Kasumi-1 (cell line): ENCODE data around the gene COA5.
"Not testable (repeated sequence)": the region's sequence is repeated elsewhere in the genome, so short reads cannot be mapped to it uniquely, and the experiment has no call there.

Experiments
- DNase-seq, 2 experiments: peaks; one replicate each; lab custom pipeline; 2025; lab: John Stamatoyannopoulos, UW

The COA5 gene

DNA sequence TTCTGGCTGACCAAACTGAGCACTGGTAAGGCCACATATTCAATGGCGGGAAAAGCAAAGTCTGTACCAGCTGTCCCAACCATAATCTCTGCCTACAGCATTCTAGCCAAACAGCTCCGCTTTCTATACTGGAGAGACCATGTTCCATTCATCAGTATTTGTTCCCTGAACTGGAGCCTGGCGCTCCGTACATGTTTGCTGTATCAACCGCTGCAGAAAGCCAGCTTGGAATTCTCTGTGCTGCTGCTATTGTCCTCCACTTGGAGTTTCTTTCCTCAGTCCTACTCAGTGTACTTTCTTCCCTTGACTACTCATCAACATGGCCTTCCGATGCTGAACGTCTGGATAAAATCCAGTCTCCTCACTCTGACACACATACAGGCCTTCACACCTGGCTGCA is 1.9 kb downstream of the COA5 start:
- DNase-seq, result no peak

DNA sequence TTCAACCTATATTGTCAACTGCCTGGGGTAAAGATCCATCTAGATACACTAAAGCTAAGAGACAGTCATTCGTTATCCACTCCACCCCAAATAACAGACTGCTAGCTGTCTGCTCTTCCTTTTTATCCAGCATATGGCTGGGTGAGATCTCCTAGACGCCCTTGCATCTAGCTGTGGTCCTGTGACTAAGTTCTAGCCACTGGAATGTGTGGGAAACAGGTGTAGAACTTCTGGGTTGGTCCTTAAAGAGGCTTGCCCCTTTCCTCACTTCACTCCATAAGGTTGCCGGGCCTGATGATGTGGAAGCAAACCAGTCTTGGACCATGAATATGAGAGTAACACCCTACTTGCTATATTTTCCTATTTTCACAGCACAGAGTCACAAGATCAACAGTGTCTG is 3.2 kb downstream of the COA5 start:
- no peak for DNase-seq

DNA sequence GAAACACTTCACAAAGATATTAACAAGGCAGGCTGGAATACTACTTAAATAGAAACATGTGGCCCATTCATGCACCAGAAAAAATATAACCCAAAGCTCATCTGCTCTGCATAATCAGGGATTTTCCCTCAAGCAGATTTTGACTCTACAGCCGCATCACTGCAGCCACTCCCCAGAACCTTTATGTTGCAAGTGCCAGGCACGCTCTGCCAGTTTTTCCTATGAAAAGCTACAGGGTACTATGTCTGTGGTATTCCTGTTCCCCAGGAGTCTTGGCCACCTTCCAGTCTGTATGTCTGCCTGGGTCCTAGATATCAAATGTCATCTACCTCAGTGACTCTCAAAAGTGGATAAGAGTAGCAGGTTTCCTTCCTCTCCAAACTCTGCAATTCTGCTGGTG is 3.8 kb downstream of the COA5 start:
- DNase-seq, result no peak

DNA sequence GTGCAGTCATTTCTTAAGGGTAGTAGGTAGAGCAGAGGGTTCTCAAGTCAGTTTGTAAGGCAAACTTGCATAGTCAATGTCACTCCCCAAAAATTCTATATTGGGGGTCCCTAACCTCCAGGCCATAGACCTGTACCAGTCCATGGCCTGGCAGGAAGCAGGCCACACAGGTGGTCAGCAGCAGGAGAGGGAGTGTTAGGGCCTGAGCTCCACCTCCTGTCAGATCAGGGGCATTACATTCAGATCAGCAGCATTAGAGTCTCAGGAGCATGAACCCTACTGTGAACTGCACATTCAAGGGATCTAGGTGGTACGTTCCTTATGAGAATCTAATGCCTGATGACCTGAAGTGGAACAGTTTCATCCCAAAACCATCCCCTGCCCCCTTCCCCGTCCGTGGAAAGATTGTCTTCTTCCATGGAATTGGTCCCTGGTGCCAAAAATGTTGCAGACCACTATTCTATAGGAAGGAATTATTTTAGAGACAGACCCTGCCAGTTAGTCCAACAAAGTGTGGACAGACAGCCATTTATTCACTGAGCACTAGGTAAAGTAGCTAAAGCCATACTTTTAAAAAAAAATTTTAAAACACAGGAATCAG is 6.7 kb downstream of the COA5 start:
- DNase-seq, result peak; percentile 31 to 71

DNA sequence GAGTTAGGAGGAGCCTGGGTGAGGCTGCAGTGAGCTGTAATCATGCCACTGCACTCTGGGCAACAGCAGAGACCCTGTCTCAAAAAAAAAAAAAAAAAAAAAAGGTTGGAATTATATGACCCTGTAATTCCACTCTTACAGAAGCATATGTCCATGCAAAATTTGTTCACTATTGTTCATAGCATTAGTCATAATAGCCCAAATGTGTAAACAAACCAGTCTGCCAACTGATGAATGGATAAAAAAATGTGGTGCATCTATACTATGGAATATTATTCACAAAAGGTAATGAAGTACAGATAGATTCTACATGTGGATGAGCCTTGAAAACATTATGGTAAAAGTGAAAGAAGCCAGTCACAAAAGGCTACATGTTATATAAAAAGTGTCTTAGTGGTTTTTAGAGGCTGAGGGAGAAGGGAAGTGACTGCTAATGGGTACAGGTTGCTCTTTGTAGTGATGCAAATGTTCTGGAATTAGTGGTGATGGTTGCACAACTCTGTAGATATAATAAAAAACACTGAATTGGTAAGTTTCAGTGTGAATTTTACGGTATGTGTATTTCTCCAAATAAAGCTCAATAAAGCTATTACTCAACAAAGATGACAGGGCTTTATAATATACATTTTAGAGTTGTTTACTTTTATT is 9.4 kb downstream of the COA5 start:
- no peak for DNase-seq

DNA sequence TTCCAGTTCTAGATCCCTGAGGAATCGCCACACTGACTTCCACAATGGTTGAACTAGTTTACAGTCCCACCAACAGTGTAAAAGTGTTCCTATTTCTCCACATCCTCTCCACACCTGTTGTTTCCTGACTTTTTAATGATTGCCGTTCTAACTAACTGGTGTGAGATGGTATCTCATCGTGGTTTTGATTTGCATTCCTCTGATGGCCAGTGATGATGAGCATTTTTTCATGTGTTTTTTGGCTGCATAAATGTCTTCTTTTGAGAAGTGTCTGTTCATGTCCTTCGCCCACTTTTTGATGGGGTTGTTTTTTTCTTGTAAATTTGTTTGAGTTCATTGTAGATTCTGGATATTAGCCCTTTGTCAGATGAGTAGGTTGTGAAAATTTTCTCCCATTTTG is 13.6 kb downstream of the COA5 start:
- not testable (repeated sequence) for DNase-seq

DNA sequence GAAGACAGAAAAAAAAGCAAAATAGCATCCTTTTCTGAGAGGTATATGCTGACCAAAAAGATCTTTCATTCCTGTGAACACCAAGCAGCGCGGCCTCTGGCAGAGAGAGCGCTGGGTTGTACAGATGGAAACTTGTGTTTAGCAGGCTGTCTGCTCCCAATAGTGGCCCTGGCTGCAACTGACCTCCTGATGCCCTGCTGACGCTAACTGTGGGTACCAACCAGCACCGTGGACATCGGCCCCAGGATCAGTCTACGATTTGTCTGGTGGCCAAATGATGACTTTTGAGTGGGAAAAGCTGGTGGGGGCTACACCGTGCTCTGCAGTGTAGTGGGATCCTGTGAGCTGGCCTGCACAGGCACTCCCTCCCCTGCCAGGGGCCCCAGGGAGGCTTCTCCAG is 15.7 kb downstream of the COA5 start:
- DNase-seq, result no peak

DNA sequence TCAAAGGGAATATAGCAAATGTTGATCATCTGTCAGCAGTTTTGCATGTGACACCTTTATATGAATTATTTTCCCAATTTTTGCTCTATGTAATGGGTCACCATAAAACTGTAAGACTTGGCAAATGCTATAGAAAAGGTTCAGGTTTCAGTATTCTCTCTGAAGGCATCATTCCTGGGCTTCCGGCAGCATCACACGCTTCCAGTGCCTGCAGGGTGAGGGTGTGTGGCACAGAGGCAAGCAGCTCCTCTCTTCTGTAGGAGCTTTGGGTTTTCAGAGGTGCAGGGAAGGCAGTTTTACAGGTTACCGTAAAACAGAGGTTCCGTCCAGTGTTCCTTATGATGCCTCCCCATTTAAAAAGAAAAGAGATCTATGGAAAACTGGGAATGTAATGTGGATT is 18.8 kb downstream of the COA5 start:
- DNase-seq, result no peak

DNA sequence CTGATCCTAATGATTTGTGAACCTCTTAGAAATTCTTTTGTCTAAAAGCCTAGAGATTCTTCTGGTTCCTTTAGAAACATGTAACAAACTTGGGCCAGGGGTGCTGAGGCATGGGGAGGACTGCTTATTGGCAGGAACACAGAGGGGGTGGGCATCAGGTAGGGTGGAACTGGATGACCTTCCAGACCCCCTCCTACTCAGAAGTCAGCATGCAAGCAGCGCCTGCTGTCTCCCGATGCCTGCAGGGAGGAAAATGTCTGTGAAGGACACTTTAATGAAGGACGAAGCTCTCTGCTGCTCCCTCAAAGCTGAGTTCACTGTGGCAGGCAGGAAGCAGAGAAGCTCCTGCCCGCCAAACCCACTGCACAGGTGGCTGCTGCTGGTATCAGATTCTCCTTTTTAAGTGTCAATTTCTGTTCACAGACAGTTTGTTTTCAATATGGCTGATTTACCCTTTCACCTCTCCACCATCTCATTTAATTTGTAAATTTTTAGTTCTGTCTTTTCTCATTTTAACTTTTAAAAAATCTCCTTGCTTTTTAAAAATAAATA is 19.4 kb downstream of the COA5 start:
- DNase-seq, result no peak

DNA sequence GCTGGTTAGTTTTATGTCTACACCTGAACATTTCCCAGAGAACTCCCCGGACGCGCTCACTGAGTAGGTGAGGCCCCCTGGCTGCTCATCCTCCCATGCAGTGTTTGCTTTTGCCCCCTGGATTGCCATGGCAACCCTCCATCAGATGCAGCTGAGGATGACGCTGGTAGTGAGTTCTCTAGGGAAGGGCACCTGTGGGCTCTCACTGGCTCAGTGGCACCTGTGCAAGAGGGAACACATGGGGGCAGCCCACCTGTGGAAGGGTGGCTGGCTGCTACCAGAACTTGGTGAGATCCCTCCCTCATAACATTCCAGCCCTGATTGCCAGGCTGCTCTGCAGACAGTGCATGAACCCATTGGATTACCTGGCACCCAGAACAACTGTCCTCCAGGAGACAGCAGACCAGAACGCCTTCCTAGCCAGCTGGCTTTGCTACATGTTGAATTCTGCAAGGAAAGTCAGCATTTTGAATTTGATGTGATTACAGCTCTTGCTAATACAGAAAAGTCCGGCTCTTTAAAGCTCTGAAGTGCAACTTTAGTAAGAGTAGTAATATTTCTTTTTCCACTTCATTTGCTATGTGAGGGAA is 21.7 kb downstream of the COA5 start:
- DNase-seq, result no peak

DNA sequence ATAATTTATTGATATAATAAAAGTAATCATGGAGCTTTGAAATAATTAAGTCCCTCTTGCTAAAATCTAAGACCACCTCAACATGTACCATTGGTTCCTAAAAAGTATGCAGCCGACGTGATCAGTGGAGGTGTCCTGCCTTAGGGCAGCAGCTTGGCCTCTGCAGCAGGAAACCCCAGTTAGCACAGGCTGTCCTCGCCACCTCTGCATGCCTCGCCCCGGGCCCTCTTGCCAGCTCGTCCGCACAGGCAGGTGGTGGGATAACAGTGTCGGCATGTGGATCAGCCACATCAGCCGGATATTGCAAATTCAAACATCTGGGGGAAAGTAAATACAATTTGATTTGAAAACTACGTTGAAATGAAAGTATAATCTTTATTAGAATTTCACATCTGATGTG is 22.9 kb downstream of the COA5 start:
- no peak for DNase-seq

DNA sequence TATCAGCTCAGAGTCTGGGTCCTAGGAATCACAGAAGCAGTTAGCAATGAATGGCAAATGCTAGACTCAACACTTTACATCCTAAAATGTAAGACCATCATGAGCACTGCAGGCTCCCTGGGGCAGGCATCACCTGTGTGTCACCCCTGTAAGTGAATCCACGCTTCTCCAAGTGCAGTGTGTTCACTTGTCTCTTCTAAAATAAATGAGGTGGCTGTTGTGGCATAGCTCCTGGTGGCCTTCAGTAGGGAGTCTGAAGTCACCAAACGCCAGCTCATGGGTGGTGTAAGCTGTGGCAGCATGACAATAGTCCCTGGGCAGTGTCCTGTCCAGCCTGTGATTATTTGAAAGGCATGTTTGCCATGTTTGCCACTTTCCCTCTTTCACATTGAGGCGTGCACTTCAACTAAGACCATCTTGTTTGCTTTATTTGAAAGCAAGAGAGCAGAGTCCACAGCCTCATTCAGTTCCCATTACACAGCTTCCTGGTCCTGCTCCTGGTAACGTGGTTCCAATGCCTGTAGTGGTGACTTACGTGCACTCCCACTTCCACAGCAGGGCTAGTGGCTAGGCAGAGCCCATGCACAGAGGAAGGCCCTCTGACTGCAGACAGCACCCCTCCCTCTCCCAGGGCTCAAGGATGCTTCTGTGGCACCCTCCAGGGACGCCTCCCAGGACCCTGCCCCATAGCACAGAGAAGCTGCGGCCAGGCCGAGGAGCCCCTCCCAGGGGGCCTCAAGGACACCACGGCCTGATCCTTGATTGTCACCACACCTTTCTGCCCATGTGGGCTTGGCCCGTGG is 24.3 kb downstream of the COA5 start:
- no peak for DNase-seq

DNA sequence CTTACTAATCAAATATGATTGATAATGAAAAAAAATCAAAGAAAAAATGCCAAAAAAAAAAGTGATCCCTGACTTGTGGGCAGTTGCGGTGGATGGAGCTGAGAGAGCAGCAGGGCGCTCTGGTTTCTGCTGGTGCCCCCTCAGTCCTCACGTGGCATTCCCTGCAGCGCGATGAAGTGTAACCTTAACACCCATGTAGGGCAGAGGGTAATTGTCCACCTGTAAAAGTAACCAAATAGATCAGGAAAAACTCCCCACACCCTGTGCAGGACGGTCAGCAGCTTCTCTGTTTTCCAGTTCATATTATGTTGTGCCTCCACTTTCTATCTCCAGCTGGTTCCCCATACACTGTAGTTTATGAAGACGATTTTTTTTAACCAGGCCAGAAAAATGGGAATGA is 25.0 kb downstream of the COA5 start:
- no peak for DNase-seq

DNA sequence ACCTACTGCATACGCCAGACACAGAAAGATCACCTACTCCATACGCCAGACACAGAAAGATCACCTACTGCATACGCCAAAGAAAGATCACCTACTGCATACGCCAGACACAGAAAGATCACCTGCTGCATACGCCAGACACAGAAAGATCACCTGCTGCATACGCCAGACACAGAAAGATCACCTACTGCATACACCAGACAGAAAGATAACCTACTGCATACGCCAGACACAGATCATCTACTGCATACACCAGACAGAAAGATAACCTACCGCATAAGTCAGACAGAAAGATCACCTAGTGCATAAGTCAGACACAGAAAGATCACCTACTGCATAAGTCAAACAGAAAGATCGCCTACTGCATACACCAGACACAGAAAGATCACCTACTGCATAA is 25.8 kb downstream of the COA5 start:
- no peak for DNase-seq

DNA sequence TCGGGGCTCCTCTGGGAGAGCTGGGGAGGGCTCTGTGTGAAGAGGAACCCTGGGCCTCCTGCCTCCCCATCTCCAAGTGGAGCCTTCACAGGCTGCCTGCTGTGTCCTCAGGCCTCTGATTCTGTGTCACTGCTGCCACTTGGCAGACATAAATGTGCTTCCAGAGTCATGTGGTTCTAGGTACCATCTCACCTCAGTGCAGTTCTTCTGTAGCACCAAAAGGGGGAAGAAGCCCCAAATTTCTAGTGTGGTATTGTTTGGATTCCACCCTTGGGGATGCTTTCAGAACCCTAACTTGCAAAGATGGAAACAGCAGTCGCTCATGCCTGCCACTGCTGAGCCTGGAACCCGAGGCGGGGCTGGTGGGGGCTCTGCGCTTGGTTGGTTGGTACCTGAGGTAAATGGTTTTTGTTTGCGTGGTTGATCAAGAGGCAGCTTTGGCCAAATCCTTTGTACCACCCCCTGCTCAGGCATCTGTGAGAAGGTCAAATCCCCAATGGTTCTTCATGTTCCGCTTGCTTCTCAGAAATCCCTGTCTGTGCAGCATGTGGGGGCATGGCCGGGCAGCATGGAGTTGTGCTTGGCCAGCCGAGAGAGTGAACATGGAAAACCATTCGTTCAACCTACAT is 27.5 kb downstream of the COA5 start:
- DNase-seq, result no peak

DNA sequence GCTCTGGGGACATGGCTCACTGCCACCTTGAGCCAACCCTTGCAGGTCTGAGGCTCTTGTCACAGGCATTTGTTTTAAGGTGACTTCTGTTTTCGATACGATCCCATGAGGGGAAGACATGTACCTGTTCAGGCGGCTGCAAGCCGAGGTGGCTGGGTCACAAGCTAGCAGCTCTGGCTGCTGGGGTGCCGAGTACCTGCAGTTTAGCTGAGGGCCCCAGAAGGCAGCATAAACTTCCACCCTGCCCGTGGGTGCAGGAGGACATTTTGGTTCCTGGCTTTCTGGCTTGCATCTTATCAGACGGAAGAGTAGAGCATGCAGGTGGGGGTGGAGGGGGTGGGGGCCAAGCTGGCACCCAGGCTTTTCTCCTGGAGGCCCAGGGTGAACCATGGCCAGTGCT is 28.4 kb downstream of the COA5 start:
- DNase-seq, result no peak

DNA sequence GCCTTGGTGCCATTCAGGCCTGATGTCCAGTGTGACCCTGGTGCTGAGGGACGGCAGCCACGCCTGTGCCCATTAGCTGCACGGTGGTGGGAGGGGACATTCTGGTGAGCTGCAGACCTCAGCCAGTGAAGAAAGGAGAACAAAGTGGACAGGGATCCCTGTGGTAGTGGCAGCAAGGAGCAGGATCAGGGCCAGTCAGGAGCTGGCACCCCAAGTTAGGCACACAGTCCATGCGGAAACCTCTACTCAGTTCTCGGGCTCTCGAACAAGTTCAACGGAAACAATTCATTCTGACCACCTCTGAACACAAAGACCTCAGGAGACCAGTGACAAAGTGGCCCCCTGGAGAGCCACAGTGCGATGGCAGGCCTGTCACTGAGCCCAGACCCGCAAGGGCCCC is 30.1 kb downstream of the COA5 start:
- DNase-seq, result no peak

DNA sequence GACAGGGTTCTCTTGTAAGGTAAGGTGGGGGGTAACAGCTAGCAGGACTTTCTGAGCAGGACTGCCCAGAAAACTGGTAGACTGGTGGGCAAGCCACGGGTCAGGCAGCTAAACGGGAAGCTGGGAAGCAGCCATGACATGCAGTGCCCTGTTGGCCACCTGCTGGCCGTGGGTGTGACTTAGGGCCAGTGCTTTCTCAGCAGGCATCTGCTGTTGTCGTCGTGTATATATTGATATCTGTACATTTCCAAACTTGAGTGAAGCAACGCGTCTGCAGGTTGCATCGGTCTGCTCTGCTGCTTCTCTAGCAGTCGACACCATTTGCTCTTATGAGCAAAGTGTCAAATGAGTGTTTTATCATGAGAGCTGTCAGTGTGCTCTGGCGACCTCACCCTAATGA is 31.0 kb downstream of the COA5 start:
- DNase-seq, result no peak

DNA sequence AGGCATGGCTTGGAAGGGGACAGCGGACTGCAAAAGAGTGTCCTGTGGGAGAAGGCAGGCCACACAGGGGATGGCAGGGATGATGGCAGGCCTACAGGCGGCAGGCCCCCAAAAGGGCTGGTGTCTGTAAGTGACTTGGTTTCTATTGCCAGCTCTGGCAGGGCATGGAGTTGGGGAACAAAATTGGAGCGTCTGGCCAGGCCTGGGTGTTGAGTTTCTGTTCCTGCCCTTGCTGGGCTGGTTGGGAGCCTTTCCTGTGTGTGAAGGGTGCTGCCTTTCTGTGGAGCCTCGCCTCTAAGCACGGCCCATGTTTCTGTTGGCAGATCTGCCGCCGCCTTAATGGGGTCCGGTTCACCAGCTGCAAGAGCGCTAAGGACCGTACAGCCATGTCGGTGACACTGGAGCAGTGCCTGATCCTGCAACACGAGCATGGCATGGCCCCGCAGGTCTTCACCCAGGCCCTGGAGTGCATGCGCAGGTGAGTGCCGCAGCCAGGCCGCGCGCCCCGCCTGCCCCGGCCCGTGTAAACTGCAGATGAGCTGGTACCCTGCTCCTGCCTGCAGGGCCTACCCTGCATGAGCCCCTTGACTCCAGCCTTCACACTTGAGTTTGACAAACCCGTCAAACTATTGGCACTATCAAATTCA is 31.5 kb downstream of the COA5 start:
- no peak for DNase-seq

DNA sequence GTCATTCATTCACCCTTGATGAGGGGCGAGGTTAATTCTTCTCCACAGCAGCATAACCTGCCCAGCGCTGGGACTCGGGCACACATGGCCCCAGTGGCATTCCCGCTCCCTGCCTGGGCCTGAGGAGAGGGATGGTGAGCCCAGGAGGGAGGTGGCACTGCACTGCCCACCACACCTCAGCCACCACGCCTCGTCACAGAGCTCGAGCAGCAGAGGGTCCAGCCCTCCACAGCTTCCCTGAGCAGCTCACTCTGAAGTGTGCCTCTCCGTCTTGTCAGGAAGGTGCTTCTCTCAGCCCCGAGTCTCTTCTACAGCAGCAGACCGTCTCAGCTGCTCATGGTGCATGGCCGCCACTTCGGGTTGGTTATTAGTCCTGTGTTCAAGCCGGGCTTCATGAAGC is 34.9 kb downstream of the COA5 start:
- DNase-seq, result no peak

DNA sequence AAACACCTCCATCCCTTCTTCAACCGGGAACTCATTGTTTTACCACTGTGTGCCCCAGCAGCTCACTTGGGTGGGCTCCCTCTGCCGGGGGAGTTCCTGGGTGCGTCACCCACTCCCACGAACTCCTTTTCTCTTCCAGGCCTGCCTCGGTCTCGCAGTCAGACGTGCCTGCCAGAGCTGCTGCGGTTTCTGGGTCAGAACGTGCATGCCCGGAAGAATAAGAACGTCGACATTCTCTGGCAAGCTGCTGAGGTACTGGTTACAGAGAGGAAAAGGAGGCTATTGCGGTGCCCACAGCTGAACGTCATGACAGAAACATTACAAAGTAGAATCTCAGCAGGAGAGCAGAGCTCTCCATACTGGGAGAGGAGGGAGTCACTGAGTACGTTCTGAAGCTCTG is 35.6 kb downstream of the COA5 start:
- no peak for DNase-seq

DNA sequence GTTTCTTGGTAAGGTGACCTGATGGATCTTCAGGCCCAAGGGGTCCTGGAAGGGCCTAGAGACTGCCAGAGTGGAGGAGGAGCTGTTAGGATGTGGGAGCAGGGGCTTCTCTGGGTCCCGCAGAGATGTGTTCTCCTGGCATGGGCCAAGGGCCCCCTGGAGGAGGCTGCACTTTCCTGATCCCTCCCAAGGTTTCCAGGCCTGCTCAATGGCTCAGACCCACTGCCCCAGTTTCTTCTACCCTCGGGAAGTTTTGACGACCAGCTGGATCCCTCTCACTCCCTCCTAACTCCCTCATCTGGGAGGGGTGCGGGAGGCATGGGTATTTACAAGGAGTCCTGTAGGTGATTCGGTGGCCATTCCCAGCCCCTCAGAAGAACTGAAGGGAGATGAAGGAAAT is 36.1 kb downstream of the COA5 start:
- DNase-seq, result no peak
